Measurements from ENCODE around the gene RHBDL1. TPM values are rescaled to one million over a fixed set of nuclear protein-coding genes. Genes with fewer than 3 reads are reported as not detected.
A peak's percentile ranks its signal among the peaks of the same experiment; 100 is the strongest.
"Not testable (repeated sequence)": the region's sequence is repeated elsewhere in the genome, so short reads cannot be mapped to it uniquely, and the experiment has no call there.

RHBDL1 gene
- total RNA-seq, 4 donors from 2014 or later: 1.2 to 8.9 (median 3.9) TPM

GRCh38 chr16:709566-710499 is 34.4 kb downstream of the RHBDL1 start:
- Histone ChIP-seq H3K4me1 (peaks cover 34% of the 10 kb centered on the region), H3K27me3 (peaks cover 80% of the 10 kb centered on the region), H3K4me3 (no peak overlapping the region), H3K27ac (no peak overlapping the region), H3K36me3 (no peaks in the 10 kb centered on the region), H3K9me3 (no peaks in the 10 kb centered on the region)
- 32% methylated on average over 15 of the region's 30 CpGs for WGBS
- TF ChIP-seq POLR2AphosphoS5 (IDR thresholded peaks at IDR 0.05) (no peak), POLR2A (IDR thresholded peaks at IDR 0.05) (no peak), CTCF (IDR thresholded peaks at IDR 0.05) (no peak), EP300 (IDR thresholded peaks at IDR 0.05) (no peak)
- DNase-seq (ENCODE audit: low spot score in 2 of 2): no peak

- 38% methylated on average over 4 of the region's 21 CpGs for WGBS
- no peak for TF ChIP-seq CTCF (IDR thresholded peaks at IDR 0.05)
- no peak for TF ChIP-seq POLR2AphosphoS5 (IDR thresholded peaks at IDR 0.05)
- TF ChIP-seq EP300 (IDR thresholded peaks at IDR 0.05): no peak
- TF ChIP-seq POLR2A (IDR thresholded peaks at IDR 0.05): no peak
Measured at GRCh38 chr16:710500-711075, 35.1 kb downstream of the RHBDL1 start.

GRCh38 chr16:711084-711483 is 35.6 kb downstream of the RHBDL1 start:
- peaks cover 33% of the 10 kb centered on the region for H3K4me1 ChIP-seq
- peaks cover 79% of the 10 kb centered on the region for H3K27me3 ChIP-seq
- 74% methylated on average over 6 of the region's 12 CpGs for WGBS

More at GRCh38 chr16:710500-711075, 35.1 kb downstream of the RHBDL1 start:
- Histone ChIP-seq H3K9me3 (no peaks in the 10 kb centered on the region), H3K27ac (no peak overlapping the region), H3K27me3 (peaks cover 77% of the 10 kb centered on the region), H3K4me3 (no peak overlapping the region), H3K36me3 (no peaks in the 10 kb centered on the region), H3K4me1 (peaks cover 31% of the 10 kb centered on the region)
- no peak for DNase-seq (ENCODE audit: low spot score in 2 of 2)

GRCh38 chr16:711548-712320 is 36.3 kb downstream of the RHBDL1 start:
- no peak overlapping the region for H3K27ac ChIP-seq
- no peak overlapping the region for H3K4me3 ChIP-seq
- TF ChIP-seq POLR2AphosphoS5 (IDR thresholded peaks at IDR 0.05) (no peak), CTCF (IDR thresholded peaks at IDR 0.05) (peak; percentile 85 to 93)
- peaks cover 79% of the 10 kb centered on the region for H3K27me3 ChIP-seq
- 9% methylated on average over 16 of the region's 25 CpGs for WGBS
- peaks cover 33% of the 10 kb centered on the region for H3K4me1 ChIP-seq
- no peaks in the 10 kb centered on the region for H3K36me3 ChIP-seq
- DNase-seq (ENCODE audit: low spot score in 2 of 2): no peak
- H3K9me3 ChIP-seq: no peaks in the 10 kb centered on the region

More at GRCh38 chr16:711084-711483, 35.6 kb downstream of the RHBDL1 start:
- no peak for TF ChIP-seq POLR2AphosphoS5 (IDR thresholded peaks at IDR 0.05)
- no peak for TF ChIP-seq POLR2A (IDR thresholded peaks at IDR 0.05)
- no peaks in the 10 kb centered on the region for H3K9me3 ChIP-seq
- H3K4me3 ChIP-seq: no peak overlapping the region
- no peaks in the 10 kb centered on the region for H3K36me3 ChIP-seq
- no peak for DNase-seq (ENCODE audit: low spot score in 2 of 2)
- no peak overlapping the region for H3K27ac ChIP-seq

GRCh38 chr16:712740-713250 is 37.3 kb downstream of the RHBDL1 start:
- DNase-seq (ENCODE audit: low spot score in 2 of 2); H3K9me3 ChIP-seq; H3K4me3 ChIP-seq; H3K27ac ChIP-seq; H3K36me3 ChIP-seq: not testable (repeated sequence)
- Histone ChIP-seq H3K27me3 (peaks cover 79% of the 10 kb centered on the region), H3K4me1 (peaks cover 26% of the 10 kb centered on the region)
- WGBS: 31% methylated on average over 12 of the region's 13 CpGs
- TF ChIP-seq CTCF (IDR thresholded peaks at IDR 0.05): peak; percentile 14 to 28
